ENCODE results near the gene PAWR. TPM values are rescaled to one million over a fixed set of nuclear protein-coding genes. Genes with fewer than 3 reads are reported as not detected.

PAWR gene
- total and polyA plus RNA-seq, 9 of the 15 experiments (the other 6 are each of a cell fraction or from before 2014, with no cell fraction given), result 0.82 TPM; not detected in 8

DNA sequence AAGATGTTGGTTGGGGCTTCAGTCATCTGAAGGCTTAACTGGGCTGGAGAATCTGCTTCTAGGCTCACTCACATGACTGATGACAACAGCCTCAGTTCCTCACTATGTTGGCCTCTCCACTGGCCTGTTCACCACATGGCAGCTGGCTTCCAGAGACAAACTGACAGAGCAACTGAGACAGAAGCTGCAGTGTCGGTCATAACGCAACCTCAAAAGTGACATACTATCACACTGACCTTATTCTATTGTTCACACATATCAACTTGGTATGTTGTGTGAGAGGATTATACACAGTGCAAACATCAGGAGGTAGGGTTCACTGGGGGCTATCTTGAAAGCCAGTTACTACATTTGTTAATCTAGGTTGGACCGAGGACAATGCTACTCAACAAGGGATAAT, 92.9 kb downstream of the PAWR start (continued):
- TF ChIP-seq ZNF217 (CRISPR knock-in tag; IDR thresholded peaks at IDR 0.05) (no peak), ZNF77 (CRISPR knock-in tag; IDR thresholded peaks at IDR 0.05) (no peak), ZNF175 (CRISPR knock-in tag; IDR thresholded peaks at IDR 0.05; ENCODE audit: low read depth) (no peak), TRIM28 (IDR thresholded peaks at IDR 0.05) (no peak), RBM17 (IDR thresholded peaks at IDR 0.05; ENCODE audit: borderline replicate concordance, low read depth, low read length) (no peak), ZNF274 (IDR thresholded peaks at IDR 0.05; ENCODE audit: borderline replicate concordance, low read depth, low read length) (no peak), HIVEP1 (CRISPR knock-in tag; IDR thresholded peaks at IDR 0.05) (no peak), CBX8 (IDR thresholded peaks at IDR 0.05; ENCODE audit: borderline replicate concordance, extremely low read depth, low read depth, low read length, poor library complexity, severe bottlenecking) (no peak), ZNF79 (CRISPR knock-in tag; IDR thresholded peaks at IDR 0.05; ENCODE audit: low read depth) (no peak)
- TF ChIP-seq, protein P1, sequence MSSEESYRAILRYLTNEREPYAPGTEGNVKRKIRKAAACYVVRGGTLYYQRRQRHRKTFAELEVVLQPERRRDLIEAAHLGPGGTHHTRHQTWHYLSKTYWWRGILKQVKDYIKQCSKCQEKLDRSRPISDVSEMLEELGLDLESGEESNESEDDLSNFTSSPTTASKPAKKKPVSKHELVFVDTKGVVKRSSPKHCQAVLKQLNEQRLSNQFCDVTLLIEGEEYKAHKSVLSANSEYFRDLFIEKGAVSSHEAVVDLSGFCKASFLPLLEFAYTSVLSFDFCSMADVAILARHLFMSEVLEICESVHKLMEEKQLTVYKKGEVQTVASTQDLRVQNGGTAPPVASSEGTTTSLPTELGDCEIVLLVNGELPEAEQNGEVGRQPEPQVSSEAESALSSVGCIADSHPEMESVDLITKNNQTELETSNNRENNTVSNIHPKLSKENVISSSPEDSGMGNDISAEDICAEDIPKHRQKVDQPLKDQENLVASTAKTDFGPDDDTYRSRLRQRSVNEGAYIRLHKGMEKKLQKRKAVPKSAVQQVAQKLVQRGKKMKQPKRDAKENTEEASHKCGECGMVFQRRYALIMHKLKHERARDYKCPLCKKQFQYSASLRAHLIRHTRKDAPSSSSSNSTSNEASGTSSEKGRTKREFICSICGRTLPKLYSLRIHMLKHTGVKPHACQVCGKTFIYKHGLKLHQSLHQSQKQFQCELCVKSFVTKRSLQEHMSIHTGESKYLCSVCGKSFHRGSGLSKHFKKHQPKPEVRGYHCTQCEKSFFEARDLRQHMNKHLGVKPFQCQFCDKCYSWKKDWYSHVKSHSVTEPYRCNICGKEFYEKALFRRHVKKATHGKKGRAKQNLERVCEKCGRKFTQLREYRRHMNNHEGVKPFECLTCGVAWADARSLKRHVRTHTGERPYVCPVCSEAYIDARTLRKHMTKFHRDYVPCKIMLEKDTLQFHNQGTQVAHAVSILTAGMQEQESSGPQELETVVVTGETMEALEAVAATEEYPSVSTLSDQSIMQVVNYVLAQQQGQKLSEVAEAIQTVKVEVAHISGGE (CRISPR knock-in tag; IDR thresholded peaks at IDR 0.05), result no peak
- TF ChIP-seq, protein P2, sequence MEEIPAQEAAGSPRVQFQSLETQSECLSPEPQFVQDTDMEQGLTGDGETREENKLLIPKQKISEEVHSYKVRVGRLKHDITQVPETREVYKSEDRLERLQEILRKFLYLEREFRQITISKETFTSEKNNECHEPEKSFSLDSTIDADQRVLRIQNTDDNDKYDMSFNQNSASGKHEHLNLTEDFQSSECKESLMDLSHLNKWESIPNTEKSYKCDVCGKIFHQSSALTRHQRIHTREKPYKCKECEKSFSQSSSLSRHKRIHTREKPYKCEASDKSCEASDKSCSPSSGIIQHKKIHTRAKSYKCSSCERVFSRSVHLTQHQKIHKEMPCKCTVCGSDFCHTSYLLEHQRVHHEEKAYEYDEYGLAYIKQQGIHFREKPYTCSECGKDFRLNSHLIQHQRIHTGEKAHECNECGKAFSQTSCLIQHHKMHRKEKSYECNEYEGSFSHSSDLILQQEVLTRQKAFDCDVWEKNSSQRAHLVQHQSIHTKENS (CRISPR knock-in tag; IDR thresholded peaks at IDR 0.05), result no peak
- TF ChIP-seq, protein P3, sequence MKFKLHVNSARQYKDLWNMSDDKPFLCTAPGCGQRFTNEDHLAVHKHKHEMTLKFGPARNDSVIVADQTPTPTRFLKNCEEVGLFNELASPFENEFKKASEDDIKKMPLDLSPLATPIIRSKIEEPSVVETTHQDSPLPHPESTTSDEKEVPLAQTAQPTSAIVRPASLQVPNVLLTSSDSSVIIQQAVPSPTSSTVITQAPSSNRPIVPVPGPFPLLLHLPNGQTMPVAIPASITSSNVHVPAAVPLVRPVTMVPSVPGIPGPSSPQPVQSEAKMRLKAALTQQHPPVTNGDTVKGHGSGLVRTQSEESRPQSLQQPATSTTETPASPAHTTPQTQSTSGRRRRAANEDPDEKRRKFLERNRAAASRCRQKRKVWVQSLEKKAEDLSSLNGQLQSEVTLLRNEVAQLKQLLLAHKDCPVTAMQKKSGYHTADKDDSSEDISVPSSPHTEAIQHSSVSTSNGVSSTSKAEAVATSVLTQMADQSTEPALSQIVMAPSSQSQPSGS (CRISPR knock-in tag; IDR thresholded peaks at IDR 0.05), result no peak
- TF ChIP-seq, protein P4, sequence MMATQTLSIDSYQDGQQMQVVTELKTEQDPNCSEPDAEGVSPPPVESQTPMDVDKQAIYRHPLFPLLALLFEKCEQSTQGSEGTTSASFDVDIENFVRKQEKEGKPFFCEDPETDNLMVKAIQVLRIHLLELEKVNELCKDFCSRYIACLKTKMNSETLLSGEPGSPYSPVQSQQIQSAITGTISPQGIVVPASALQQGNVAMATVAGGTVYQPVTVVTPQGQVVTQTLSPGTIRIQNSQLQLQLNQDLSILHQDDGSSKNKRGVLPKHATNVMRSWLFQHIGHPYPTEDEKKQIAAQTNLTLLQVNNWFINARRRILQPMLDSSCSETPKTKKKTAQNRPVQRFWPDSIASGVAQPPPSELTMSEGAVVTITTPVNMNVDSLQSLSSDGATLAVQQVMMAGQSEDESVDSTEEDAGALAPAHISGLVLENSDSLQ (IDR thresholded peaks at IDR 0.05), result no peak
- TF ChIP-seq, protein P5, sequence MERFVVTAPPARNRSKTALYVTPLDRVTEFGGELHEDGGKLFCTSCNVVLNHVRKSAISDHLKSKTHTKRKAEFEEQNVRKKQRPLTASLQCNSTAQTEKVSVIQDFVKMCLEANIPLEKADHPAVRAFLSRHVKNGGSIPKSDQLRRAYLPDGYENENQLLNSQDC (CRISPR knock-in tag; IDR thresholded peaks at IDR 0.05), result no peak
- TF ChIP-seq, protein P6, sequence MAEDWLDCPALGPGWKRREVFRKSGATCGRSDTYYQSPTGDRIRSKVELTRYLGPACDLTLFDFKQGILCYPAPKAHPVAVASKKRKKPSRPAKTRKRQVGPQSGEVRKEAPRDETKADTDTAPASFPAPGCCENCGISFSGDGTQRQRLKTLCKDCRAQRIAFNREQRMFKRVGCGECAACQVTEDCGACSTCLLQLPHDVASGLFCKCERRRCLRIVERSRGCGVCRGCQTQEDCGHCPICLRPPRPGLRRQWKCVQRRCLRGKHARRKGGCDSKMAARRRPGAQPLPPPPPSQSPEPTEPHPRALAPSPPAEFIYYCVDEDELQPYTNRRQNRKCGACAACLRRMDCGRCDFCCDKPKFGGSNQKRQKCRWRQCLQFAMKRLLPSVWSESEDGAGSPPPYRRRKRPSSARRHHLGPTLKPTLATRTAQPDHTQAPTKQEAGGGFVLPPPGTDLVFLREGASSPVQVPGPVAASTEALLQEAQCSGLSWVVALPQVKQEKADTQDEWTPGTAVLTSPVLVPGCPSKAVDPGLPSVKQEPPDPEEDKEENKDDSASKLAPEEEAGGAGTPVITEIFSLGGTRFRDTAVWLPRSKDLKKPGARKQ (CRISPR knock-in tag; IDR thresholded peaks at IDR 0.05), result no peak

Data from K562 (cell line).